ENCODE data around the gene EMILIN2.

GRCh38 chr18:2914185-2914880 lies 67.5 kb downstream of the EMILIN2 start:
- no peak for TF ChIP-seq POLR2A (IDR thresholded peaks at IDR 0.05)
- TF ChIP-seq, protein P1, sequence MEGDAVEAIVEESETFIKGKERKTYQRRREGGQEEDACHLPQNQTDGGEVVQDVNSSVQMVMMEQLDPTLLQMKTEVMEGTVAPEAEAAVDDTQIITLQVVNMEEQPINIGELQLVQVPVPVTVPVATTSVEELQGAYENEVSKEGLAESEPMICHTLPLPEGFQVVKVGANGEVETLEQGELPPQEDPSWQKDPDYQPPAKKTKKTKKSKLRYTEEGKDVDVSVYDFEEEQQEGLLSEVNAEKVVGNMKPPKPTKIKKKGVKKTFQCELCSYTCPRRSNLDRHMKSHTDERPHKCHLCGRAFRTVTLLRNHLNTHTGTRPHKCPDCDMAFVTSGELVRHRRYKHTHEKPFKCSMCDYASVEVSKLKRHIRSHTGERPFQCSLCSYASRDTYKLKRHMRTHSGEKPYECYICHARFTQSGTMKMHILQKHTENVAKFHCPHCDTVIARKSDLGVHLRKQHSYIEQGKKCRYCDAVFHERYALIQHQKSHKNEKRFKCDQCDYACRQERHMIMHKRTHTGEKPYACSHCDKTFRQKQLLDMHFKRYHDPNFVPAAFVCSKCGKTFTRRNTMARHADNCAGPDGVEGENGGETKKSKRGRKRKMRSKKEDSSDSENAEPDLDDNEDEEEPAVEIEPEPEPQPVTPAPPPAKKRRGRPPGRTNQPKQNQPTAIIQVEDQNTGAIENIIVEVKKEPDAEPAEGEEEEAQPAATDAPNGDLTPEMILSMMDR (IDR thresholded peaks at IDR 0.05 in 8 of 11, conservative IDR thresholded peaks at IDR 0.05 in 3 of 11): no peak

Data from spleen (tissue), 7 donors.